GM19438 (cell line): ENCODE data around the gene IL20RB.

Experiments used
- ATAC-seq: cut with Tn5 transposase; IDR thresholded peaks from one replicate; pipeline ENCODE4 v1.9.1; 2021; ENCODE audit warnings: low read depth; ENCODE audit not compliant: unreplicated experiment

IL20RB gene

GRCh38 chr3:136957751-136958288, at the start of gene IL20RB:
IL20RB (plus strand) TSS chr3:136957983; CDS start chr3:136958114, 131 bp downstream.
- no peak for ATAC-seq

DNA sequence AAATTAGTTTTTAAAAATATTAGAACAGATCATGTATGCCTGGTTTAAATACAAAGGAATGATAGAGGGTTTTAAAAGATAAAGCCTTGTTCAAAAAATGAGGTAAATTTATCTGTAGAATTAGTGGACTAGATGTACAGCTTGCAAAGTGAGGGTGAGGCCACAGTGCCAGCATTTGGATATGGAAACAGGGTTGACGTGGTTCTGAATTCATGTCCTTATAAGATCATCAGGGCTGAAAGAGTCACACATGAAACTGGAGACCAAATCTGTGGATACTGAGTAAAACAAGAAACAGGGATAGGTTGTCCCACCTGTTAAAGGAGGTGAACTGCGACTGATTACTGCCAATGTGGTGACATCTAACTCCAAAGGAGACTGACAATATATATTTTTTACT, 49.5 kb upstream of the IL20RB start:
- ATAC-seq: no peak

GRCh38 chr3:136909187-136909586, 48.6 kb upstream of the IL20RB start:
- no peak for ATAC-seq

- ATAC-seq: no peak
These were observed 47.1 kb upstream of the IL20RB start for GRCh38 chr3:136910697-136911096.

GRCh38 chr3:136913168-136913567, 44.6 kb upstream of the IL20RB start:
- ATAC-seq: no peak

DNA sequence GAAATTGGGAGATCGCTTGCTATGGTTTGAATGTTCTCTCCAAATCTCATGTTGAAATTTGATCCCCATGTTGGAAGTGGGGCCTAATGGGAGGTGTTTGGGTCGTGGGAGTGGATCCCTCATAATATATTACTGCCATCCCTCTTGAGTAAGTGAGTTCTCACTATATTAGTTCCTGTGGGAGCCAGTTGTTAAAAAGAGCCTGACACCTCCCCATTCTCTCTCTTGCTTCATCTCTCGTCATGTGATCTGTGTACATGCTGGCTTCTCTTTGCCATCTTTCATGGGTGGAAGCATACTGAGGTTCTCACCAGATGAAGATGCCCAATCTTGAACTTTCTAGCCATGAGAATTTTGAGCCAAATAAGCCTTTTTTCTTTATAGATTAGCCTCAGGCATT, 43.0 kb upstream of the IL20RB start:
- no peak for ATAC-seq

GRCh38 chr3:136916223-136916622, 41.6 kb upstream of the IL20RB start:
- ATAC-seq: no peak

DNA sequence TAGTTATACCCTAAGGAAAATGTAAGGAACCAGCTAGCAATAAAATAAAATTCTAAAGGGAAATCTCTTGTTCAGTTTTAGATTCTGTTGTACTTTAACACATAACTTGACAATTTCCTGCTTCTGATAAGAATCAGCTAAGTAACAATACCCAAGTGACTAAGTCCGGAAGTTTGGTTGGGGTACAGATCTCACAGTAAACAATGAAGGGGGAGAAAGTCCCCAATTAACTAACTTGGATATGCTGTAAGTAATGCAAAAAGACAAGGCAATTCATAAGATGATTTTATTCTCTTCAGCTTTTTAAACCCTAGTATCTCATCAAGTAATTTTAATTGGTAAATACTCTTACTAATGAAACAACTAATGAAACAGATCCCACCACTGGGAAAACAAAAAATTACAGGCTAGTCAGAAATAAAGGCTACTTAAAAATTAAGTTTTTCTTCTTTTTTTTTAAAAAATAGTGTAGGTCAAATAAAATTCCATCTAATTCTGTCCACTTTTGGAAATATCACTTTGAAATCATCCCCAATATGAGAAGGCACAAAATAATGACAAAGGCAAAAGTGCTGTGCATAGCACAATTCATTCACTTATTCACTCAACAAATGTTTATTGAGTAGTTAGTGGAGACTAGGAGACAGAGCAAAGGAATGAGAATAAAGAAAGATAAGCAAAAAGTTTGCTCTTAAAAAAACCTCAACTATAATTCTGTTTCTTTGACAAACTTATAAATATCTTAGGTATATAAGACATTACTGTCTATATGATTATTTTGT, 37.8 kb upstream of the IL20RB start:
- ATAC-seq: no peak

- ATAC-seq: no peak
These were observed 36.7 kb upstream of the IL20RB start for GRCh38 chr3:136920904-136921611.

DNA sequence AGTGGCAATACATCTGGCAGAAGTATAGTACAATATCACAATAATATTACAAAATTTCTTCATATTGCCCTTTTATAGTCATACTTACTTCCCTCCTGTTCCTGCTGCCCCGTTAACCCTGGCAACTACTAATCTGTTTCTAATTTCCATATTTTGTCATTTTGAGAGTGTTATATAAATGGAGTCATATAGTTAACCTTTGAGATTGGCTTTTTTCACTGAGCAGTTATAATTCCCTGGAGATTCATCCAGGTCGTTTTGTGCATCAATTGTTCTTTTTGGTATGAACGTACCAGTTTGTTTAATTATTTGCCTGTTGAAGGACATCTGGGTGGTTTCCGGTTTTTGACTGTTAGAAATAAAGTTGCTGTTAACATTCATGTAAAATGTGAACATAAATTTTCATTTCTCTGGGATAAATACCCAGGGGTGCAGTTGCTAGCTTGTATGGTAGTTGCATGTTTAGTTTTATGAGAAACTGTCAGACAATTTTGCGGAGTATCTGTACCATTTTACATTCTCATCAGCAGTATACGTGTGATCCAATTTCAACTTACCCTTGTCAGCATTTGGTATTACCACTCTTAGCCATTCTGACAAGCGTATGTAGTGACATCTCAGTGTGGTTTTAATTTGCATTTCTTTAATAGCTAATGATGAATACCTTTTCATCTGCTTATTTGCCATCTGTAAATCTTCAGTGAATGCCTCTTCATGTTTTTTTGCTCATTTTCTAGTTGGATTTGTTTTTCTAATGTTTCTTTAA, 32.2 kb upstream of the IL20RB start:
- ATAC-seq: peak; percentile 63

DNA sequence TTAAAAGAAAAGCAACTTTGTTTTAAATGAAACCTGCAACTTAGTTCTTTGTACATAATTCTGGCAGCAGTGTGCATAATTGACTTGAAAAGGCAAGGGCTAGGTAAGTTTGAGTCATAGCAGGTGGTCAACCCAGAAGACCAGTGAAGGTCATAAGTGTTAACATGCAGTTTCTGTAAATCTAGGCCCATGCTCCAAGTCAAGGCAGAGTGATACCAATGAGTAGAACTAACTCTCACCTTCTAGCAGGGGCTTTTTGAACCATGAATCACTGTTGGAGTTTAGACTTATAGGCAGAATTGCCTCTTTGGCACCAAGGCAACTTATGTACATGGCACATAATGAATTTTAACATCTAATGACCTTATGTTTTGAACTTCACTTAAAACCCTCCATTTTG, 29.5 kb upstream of the IL20RB start:
- ATAC-seq: no peak

DNA sequence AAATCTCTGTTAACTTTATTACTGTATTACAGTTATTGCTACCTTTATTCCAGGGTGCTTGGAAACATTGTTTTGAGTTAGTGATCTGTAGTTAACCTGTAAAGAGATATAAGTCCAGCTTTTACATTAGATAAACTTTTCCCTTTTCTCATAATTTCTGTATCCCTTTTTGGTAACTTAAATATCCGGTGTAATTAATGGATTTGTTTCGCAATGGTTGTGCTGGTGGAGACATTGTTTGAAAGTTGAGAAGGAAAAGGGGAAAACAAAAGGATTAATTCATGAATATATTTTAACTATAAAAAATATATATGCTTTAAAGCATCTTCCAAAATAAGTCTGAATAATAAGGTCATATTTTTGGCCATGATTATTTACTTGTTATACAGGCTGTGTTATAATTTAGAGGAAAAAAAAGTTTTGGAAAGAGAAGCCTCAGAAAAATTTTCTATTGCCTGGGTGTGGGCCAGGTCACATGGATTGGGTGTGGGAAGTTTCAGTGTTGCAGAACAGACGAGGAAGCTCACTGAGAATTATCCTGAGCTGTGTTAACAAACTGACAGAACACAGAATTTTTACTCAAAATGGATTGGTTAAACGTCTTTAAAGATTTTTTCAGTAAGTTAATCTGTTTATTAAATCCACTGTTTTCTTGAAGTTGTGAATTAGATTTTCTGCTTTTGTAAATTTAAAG, 27.7 kb upstream of the IL20RB start:
- ATAC-seq: no peak

- no peak for ATAC-seq
These were observed 26.2 kb upstream of the IL20RB start for GRCh38 chr3:136931606-136932005.

DNA sequence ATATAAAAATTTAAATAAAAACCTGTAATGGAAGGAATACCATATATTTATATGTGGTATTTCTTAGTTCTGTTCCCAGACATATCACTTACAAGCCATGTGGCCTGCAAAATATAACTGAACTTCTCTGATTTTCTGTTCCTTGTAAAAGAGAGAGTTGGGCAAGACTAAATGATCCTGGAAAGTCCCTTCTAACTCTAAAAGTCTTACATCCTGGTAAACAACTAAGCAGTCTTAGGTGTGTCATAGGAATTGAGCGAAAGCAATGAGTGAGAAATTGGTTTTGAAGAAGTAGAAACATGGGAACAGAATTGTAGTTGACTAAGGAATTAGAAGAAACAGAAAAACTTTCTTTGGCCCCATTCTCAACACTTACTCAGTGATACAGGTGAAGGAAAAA, 25.3 kb upstream of the IL20RB start:
- ATAC-seq: no peak

DNA sequence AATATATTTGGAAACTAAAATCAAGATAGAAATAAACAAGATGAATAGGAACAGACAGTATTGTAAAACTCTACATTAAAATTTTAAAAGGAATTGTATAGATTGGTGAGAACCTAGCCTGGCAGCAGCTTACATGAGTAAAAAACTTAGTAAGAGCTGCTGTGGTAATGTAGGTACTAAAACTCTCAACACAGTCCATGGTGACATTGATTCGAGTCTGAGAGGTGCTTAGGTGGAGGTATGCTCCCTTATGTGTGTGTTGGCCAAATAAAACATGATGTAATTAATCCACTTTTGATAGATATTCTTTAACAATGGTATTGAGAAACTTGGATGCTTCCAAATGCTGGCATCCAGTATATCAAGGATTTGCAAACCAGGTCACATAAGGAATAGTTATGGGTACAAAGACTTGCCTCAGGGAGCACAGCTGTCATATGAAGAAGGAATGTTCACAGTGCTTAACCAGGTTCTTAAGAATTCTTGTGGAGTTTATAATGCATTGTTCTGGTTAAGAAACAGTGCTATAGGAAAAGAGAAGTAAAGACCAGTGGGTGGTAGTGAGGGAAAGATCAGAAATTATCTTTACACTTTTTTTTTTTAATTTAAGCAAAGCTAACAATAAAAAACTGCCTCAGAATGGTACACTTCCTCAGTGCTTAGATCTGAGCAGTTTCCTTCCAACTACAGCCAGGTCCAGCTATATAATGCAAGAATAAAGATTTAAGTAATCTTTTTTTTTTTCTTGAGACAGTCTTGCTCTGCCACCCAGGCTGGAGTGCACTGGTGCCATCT, 24.6 kb upstream of the IL20RB start:
- no peak for ATAC-seq

DNA sequence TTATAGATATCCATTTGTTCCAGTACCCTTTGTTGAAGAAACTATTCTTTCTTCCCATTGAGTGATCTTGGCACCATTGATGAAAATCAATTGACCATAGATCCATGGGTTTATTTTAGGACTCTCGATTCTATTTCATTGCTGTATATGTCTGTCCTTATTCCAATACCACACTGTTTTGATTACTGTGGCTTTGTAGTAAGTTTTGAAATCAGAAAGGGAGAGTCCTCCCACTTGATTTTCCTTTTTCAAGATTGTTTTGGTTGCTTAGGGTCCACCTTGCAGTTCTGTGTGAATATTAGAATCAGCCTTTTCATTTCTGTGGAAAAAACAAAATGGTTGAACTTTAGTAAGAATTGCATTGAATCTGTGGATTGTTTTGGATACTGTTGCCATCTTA, 20.6 kb upstream of the IL20RB start:
- no peak for ATAC-seq

- ATAC-seq: no peak
These were observed 19.9 kb upstream of the IL20RB start for GRCh38 chr3:136937851-136938250.

DNA sequence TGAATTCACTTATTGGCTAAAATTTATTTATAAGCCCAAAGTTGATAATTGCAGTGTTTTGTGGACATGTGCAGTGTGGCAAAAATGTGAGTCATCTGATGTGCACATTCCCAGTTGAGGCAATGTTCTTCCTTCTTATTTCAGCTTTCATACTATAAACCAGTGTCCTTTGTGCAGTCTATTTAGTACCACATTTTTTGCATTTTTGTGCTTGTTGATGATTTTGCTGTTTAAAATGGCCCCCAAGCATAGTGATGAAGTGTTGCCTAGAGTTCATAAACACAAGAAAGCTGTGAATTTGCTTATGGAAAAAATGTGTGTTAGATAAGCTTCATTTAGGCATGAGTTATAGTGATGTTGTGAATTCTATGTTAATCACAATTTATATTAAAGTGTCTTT, 19.4 kb upstream of the IL20RB start:
- ATAC-seq: no peak

- no peak for ATAC-seq
These were observed 18.3 kb upstream of the IL20RB start for GRCh38 chr3:136939489-136939888.

- ATAC-seq: no peak
These were observed 15.0 kb upstream of the IL20RB start for GRCh38 chr3:136942803-136943202.
